ENCODE measurements around the gene ZNF831.

Gene ZNF831

GRCh38 chr20:59253779-59254319 is 90.2 kb downstream of the ZNF831 start:
- DNase-seq: no peak

GRCh38 chr20:59255256-59255655 is 91.6 kb downstream of the ZNF831 start:
- no peak for DNase-seq

GRCh38 chr20:59258221-59258621 is 94.6 kb downstream of the ZNF831 start:
- DNase-seq: no peak

GRCh38 chr20:59259946-59260345 is 96.3 kb downstream of the ZNF831 start:
- DNase-seq: no peak

GRCh38 chr20:59265298-59265697 is 101.7 kb downstream of the ZNF831 start:
- DNase-seq: no peak

- no peak for DNase-seq
Measured at GRCh38 chr20:59268870-59269269, 105.2 kb downstream of the ZNF831 start.

- no peak for DNase-seq
Measured at GRCh38 chr20:59269411-59270025, 105.9 kb downstream of the ZNF831 start.

GRCh38 chr20:59270380-59270779 is 106.8 kb downstream of the ZNF831 start:
- no peak for DNase-seq

GRCh38 chr20:59273739-59274357 is 110.2 kb downstream of the ZNF831 start:
- no peak for DNase-seq

- no peak for DNase-seq
Measured at GRCh38 chr20:59276938-59277337, 113.3 kb downstream of the ZNF831 start.

- DNase-seq: no peak
Measured at GRCh38 chr20:59284470-59284869, 120.8 kb downstream of the ZNF831 start.

GRCh38 chr20:59289994-59290393 is 126.4 kb downstream of the ZNF831 start:
- no peak for DNase-seq

GRCh38 chr20:59291740-59292383 is 128.2 kb downstream of the ZNF831 start:
- no peak for DNase-seq

- no peak for DNase-seq
Measured at GRCh38 chr20:59295531-59295930, 131.9 kb downstream of the ZNF831 start.

- no peak for DNase-seq
Measured at GRCh38 chr20:59297686-59298085, 134.1 kb downstream of the ZNF831 start.

- DNase-seq: no peak
Measured at GRCh38 chr20:59299945-59300332, 136.3 kb downstream of the ZNF831 start.

GRCh38 chr20:59300333-59301081 is 136.9 kb downstream of the ZNF831 start, which contains the start of gene EDN3:
TSS of gene EDN3 (plus strand) at chr20:59300611. CDS start at chr20:59300813, 202 bp downstream.
- DNase-seq: no peak

GRCh38 chr20:59301343-59302007 is 137.9 kb downstream of the ZNF831 start:
- DNase-seq: no peak

- no peak for DNase-seq
Measured at GRCh38 chr20:59305908-59306655, 142.5 kb downstream of the ZNF831 start.

GRCh38 chr20:59307270-59307669 is 143.6 kb downstream of the ZNF831 start:
- no peak for DNase-seq
